A549 (cell line): ENCODE results near the gene PNMA6F. TPM values are rescaled to one million over a fixed set of nuclear protein-coding genes. Genes with fewer than 3 reads are reported as not detected.

Source experiments
- ATAC-seq, 2 experiments: fragments of 200-7000 bp in 1 of 2; fragments of >200 bp in 1 of 2; cut with Nextera tagmentation in 1 of 2; cut with Tn5 transposase in 1 of 2; 3 replicates each; pipeline versions ENCODE4 v1.8.0 to v1.9.1; 2018 to 2020; ENCODE audit warnings: mild to moderate bottlenecking in 1 of 2, moderate library complexity in 1 of 2
- CTCF ChIA-PET: fragments of 300-600 bp; sonication (Branson Sonifier 250); formaldehyde crosslinking; extraction: SDS; loops from one replicate; lab custom pipeline; 2021; ENCODE audit warnings: antibody characterized with exemption, inconsistent platforms; lab: Yijun Ruan, JAX
- POLR2A ChIA-PET: fragments of 350-600 bp; formaldehyde crosslinking; extraction: SDS; loops from one replicate; lab custom pipeline; 2021; ENCODE audit warnings: antibody characterized with exemption, inconsistent platforms; lab: Yijun Ruan, JAX
- DNase-seq, 2 experiments: peaks; one replicate each; pipeline versions ENCODE4 v3.0.0 to v3.0.0-alpha.2; 2011 to 2016; ENCODE audit warnings: low read depth in 1 of 2, low spot score in 1 of 2
- FAIRE-seq: peaks from 2 replicates; lab custom pipeline; 2011; peaks lifted over from hg19 to GRCh38; lab: Jason Lieb, UNC
- H3K27ac ChIP-seq, 2 experiments: fragments of >200 bp; sonication (Bioruptor Twin); formaldehyde crosslinking; 3 replicates each; pipeline ENCODE4 v1.5.1; 2016 to 2017
- H3K4me1 ChIP-seq: fragments of >200 bp; sonication (Bioruptor Twin); formaldehyde crosslinking; 3 replicates; pipeline ENCODE4 v1.6.1; 2016
- H3K4me2 ChIP-seq: fragments of >200 bp; sonication (Bioruptor Twin); formaldehyde crosslinking; 3 replicates; pipeline ENCODE4 v1.6.1; 2016
- H3K4me3 ChIP-seq: fragments of >200 bp; sonication (Bioruptor Twin); formaldehyde crosslinking; 3 replicates; pipeline ENCODE4 v1.5.1; 2016
- H3K9me3 ChIP-seq: fragments of >200 bp; sonication (Bioruptor Twin); formaldehyde crosslinking; 3 replicates; pipeline ENCODE4 v1.6.1; 2016
- CBX8 ChIP-seq: fragments of 200-600 bp; sonication (generic); IDR thresholded peaks from 2 replicates; pipeline ENCODE4 v1.6.1; 2016
- CHD2 ChIP-seq: fragments of 150-350 bp; IDR thresholded peaks from 2 replicates; pipeline ENCODE4 v1.6.1; 2014; ENCODE audit warnings: low read length; ENCODE audit not compliant: partially characterized antibody
- CHD4 ChIP-seq: fragments of 200-600 bp; sonication (generic); IDR thresholded peaks from 2 replicates; pipeline ENCODE4 v1.6.1; 2016; ENCODE audit warnings: antibody characterized with exemption, mild to moderate bottlenecking, borderline replicate concordance
- E2F6 ChIP-seq: IDR thresholded peaks from 2 replicates; pipeline ENCODE4 v1.6.1; 2012; ENCODE audit warnings: low read depth, borderline replicate concordance
- FOSB ChIP-seq: fragments of 250-450 bp; sonication (Bioruptor Pico); IDR thresholded peaks from 2 replicates; pipeline ENCODE4 v1.5.0; 2020; ENCODE audit warnings: mild to moderate bottlenecking, moderate library complexity
- FOSL2 ChIP-seq, 2 experiments: fragments of 450-650 bp in 1 of 2; fragments of >200 bp in 1 of 2; sonication (Bioruptor Twin) in 1 of 2; formaldehyde crosslinking; IDR thresholded peaks; 2 replicates each; pipeline versions ENCODE4 v1.5.0 to v1.6.1; 2016 to 2020; ENCODE audit warnings: mild to moderate bottlenecking in 1 of 2, moderate library complexity in 1 of 2
- FOXS1 ChIP-seq: fragments of 250-450 bp; sonication (Bioruptor Pico); IDR thresholded peaks from 2 replicates; pipeline ENCODE4 v1.5.0; 2020; ENCODE audit warnings: mild to moderate bottlenecking, moderate library complexity
- HEYL ChIP-seq: fragments of 250-450 bp; sonication (Bioruptor Pico); IDR thresholded peaks from 2 replicates; pipeline ENCODE4 v1.8.0; 2021; ENCODE audit warnings: mild to moderate bottlenecking, moderate library complexity
- HOXA7 ChIP-seq: fragments of 250-450 bp; sonication (Bioruptor Pico); IDR thresholded peaks from 2 replicates; pipeline ENCODE4 v1.5.0; 2020; ENCODE audit warnings: mild to moderate bottlenecking, moderate library complexity
- HOXB5 ChIP-seq: fragments of 250-450 bp; sonication (Bioruptor Pico); IDR thresholded peaks from 2 replicates; pipeline ENCODE4 v1.5.0; 2020; ENCODE audit warnings: mild to moderate bottlenecking, moderate library complexity
- KDM5A ChIP-seq: fragments of 200-600 bp; sonication (generic); IDR thresholded peaks from 2 replicates; pipeline ENCODE4 v1.6.1; 2016; ENCODE audit warnings: antibody characterized with exemption, mild to moderate bottlenecking
- SMC3 ChIP-seq: fragments of >200 bp; sonication (Bioruptor Twin); formaldehyde crosslinking; IDR thresholded peaks from 3 replicates; pipeline ENCODE4 v1.6.1; 2018; ENCODE audit warnings: inconsistent platforms
- SREBF2 ChIP-seq: fragments of 450-650 bp; IDR thresholded peaks from 2 replicates; pipeline ENCODE4 v1.6.1; 2014; ENCODE audit warnings: mild to moderate bottlenecking, moderate library complexity
- TFCP2L1 ChIP-seq: fragments of 250-450 bp; sonication (Bioruptor Pico); IDR thresholded peaks from 2 replicates; pipeline ENCODE4 v1.5.0; 2021; ENCODE audit warnings: mild to moderate bottlenecking
- ZNF302 ChIP-seq: fragments of 250-450 bp; sonication (Bioruptor Pico); IDR thresholded peaks from 2 replicates; pipeline ENCODE4 v1.9.0; 2021; ENCODE audit warnings: inconsistent platforms, mild to moderate bottlenecking, moderate library complexity
- WGBS: methylation state at CpG from one replicate; pipeline ENCODE4 v1.1.6; 2017; ENCODE audit errors: missing lambda C conversion rate; 5-methylcytosine and 5-hydroxymethylcytosine counted together
- polyA plus RNA-seq, 4 experiments: library from polyadenylated mRNA; depleted of rRNA in 3 of 4; stranded (reverse); fragments of >200 nt; fragmentation: RNase III in 1 of 4; extraction: RNeasy Plus Mini Kit Qiagen cat#74134 plus additional on column Dnase treatment in 1 of 4; gene quantifications; 2 replicates in 3 of 4; 3 replicates in 1 of 4; pipeline ENCODE4 v1.2.3, GENCODE V29; 2011 to 2017
- TF ChIP-seq, protein P1 (sequence below): fragments of 200-600 bp; sonication (generic); IDR thresholded peaks from 2 replicates; pipeline ENCODE4 v1.6.1; 2016; ENCODE audit warnings: antibody characterized with exemption, mild to moderate bottlenecking, moderate library complexity
- TF ChIP-seq, protein P2 (sequence below): fragments of >200 bp; sonication (Bioruptor Twin); formaldehyde crosslinking; IDR thresholded peaks from 3 replicates; pipeline ENCODE4 v1.6.1; 2016
- TF ChIP-seq, protein P3 (sequence below): fragments of 250-450 bp; sonication (Bioruptor Pico); IDR thresholded peaks from 2 replicates; pipeline ENCODE4 v1.5.0; 2020; ENCODE audit warnings: low read depth, mild to moderate bottlenecking, moderate library complexity

The PNMA6F gene
- polyA plus RNA-seq, 2 of the 4 experiments (the other 2 are of a cell fraction): not detected

DNA sequence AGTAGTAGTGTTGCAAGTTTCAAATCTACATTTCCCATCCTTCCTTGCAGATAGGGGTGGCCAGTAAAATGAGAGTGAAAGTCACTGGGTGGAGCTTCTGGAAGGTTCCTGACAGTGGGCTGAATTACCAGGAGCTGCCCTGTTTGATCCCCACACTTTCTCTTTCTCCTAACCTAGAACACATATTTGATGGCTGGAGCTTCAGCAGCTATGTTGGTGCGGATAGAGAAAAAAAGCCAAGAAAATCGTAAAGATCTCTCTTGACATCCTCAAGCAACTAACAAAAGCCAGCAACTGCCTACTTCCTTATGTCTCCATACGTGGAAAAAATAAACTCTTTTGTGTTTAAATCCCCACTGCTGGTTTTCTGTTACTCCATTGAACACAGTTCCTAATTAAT lies 44.6 kb upstream of the PNMA6F start:
- FAIRE-seq: no peak
- H3K4me2 ChIP-seq: no peak overlapping the region
- ChIA-PET POLR2A (no interaction called here), CTCF (no interaction called here)
- TF ChIP-seq HOXB5 (CRISPR knock-in tag) (no peak), FOSB (no peak), ZNF302 (CRISPR knock-in tag) (no peak), SREBF2 (no peak), TFCP2L1 (CRISPR knock-in tag) (no peak), FOXS1 (no peak), E2F6 (no peak), HEYL (CRISPR knock-in tag) (no peak), CBX8 (no peak)
- TF ChIP-seq, protein P1, sequence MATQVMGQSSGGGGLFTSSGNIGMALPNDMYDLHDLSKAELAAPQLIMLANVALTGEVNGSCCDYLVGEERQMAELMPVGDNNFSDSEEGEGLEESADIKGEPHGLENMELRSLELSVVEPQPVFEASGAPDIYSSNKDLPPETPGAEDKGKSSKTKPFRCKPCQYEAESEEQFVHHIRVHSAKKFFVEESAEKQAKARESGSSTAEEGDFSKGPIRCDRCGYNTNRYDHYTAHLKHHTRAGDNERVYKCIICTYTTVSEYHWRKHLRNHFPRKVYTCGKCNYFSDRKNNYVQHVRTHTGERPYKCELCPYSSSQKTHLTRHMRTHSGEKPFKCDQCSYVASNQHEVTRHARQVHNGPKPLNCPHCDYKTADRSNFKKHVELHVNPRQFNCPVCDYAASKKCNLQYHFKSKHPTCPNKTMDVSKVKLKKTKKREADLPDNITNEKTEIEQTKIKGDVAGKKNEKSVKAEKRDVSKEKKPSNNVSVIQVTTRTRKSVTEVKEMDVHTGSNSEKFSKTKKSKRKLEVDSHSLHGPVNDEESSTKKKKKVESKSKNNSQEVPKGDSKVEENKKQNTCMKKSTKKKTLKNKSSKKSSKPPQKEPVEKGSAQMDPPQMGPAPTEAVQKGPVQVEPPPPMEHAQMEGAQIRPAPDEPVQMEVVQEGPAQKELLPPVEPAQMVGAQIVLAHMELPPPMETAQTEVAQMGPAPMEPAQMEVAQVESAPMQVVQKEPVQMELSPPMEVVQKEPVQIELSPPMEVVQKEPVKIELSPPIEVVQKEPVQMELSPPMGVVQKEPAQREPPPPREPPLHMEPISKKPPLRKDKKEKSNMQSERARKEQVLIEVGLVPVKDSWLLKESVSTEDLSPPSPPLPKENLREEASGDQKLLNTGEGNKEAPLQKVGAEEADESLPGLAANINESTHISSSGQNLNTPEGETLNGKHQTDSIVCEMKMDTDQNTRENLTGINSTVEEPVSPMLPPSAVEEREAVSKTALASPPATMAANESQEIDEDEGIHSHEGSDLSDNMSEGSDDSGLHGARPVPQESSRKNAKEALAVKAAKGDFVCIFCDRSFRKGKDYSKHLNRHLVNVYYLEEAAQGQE: no peak
- TF ChIP-seq, protein P2, sequence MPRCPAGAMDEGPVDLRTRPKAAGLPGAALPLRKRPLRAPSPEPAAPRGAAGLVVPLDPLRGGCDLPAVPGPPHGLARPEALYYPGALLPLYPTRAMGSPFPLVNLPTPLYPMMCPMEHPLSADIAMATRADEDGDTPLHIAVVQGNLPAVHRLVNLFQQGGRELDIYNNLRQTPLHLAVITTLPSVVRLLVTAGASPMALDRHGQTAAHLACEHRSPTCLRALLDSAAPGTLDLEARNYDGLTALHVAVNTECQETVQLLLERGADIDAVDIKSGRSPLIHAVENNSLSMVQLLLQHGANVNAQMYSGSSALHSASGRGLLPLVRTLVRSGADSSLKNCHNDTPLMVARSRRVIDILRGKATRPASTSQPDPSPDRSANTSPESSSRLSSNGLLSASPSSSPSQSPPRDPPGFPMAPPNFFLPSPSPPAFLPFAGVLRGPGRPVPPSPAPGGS: no peak
- TF ChIP-seq, protein P3, sequence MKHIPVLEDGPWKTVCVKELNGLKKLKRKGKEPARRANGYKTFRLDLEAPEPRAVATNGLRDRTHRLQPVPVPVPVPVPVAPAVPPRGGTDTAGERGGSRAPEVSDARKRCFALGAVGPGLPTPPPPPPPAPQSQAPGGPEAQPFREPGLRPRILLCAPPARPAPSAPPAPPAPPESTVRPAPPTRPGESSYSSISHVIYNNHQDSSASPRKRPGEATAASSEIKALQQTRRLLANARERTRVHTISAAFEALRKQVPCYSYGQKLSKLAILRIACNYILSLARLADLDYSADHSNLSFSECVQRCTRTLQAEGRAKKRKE: no peak
- no peak for DNase-seq
- H3K9me3 ChIP-seq: no peaks in the 10 kb centered on the region
- no peak for ATAC-seq
- H3K4me1 ChIP-seq: no peaks in the 10 kb centered on the region
- no peak overlapping the region for H3K27ac ChIP-seq
- no peak overlapping the region for H3K4me3 ChIP-seq
- WGBS: 44% methylated on average over 3 of the region's 3 CpGs

- POLR2A ChIA-PET: no interaction called here
- no peak overlapping the region for H3K4me2 ChIP-seq
- WGBS: 58% methylated on average over 4 of the region's 4 CpGs
- no peak for DNase-seq
- H3K4me1 ChIP-seq: no peaks in the 10 kb centered on the region
- FAIRE-seq: peak; percentile 84
- no peaks in the 10 kb centered on the region for H3K9me3 ChIP-seq
- no peak for TF ChIP-seq KDM5A
- TF ChIP-seq CHD2: no peak
- TF ChIP-seq SREBF2: no peak
- no peak for TF ChIP-seq FOSL2 (IDR thresholded peaks at IDR 0.05)
- TF ChIP-seq FOSL2 (CRISPR knock-in tag; IDR thresholded peaks at IDR 0.05): no peak
- TF ChIP-seq, protein P2: no peak
- TF ChIP-seq CHD4: no peak
- no peak for TF ChIP-seq SMC3
- TF ChIP-seq HOXA7 (CRISPR knock-in tag): no peak
- TF ChIP-seq, all 56 proteins: peak for 0
- CTCF ChIA-PET: no interaction called here
- H3K4me3 ChIP-seq: no peak overlapping the region
- ATAC-seq: no peak
- no peak overlapping the region for H3K27ac ChIP-seq
Observed at GRCh38 chrX:153365670-153366069, 44.1 kb upstream of the PNMA6F start.
